Peyer's patch (tissue), 4 donors: ENCODE measurements around the gene ADH5.
"Not testable (repeated sequence)": the region's sequence is repeated elsewhere in the genome, so short reads cannot be mapped to it uniquely, and the experiment has no call there.

ENCODE experiments used
- CTCF ChIP-seq, 6 experiments: fragments of 450-650 bp in 4 of 6; fragments of 200-600 bp in 2 of 6; sonication (generic) in 1 of 6; IDR thresholded peaks; one replicate each; pipeline ENCODE4 v1.5.1; 2017 to 2019; ENCODE audit warnings: antibody characterized with exemption in 6 of 6, mild to moderate bottlenecking in 3 of 6, moderate library complexity in 1 of 6
- POLR2A ChIP-seq, 2 donors: fragments of 450-650 bp; IDR thresholded peaks; one replicate each; pipeline ENCODE4 v1.5.1; 2017; ENCODE audit warnings: antibody characterized with exemption in 2 of 2, mild to moderate bottlenecking in 2 of 2, moderate library complexity in 2 of 2

- TF ChIP-seq POLR2A, CTCF (IDR thresholded peaks at IDR 0.05): not testable (repeated sequence)
Observed at GRCh38 chr4:99117122-99117841, 28.7 kb upstream of the ADH5 start.
